CD4-positive, alpha-beta T cell treated with Interleukin-17A for 4 hours (primary cell): ENCODE data around the gene ANK3.

Experiments used
- DNase-seq: peaks from one replicate; pipeline ENCODE4 v3.0.0-alpha.2; 2020; ENCODE audit warnings: mixed read lengths

The ANK3 gene

GRCh38 chr10:60340973-60341372 lies 48.7 kb downstream of the ANK3 start:
- DNase-seq = no peak

GRCh38 chr10:60339757-60340156 lies 49.9 kb downstream of the ANK3 start:
- no peak for DNase-seq

GRCh38 chr10:60338786-60339185 lies 50.9 kb downstream of the ANK3 start:
- DNase-seq = no peak

GRCh38 chr10:60338002-60338564 lies 51.6 kb downstream of the ANK3 start:
- DNase-seq = no peak

GRCh38 chr10:60336901-60337630 lies 52.6 kb downstream of the ANK3 start:
- no peak for DNase-seq

- DNase-seq = no peak
Measured at GRCh38 chr10:60335708-60336107, 54.0 kb downstream of the ANK3 start.

GRCh38 chr10:60334991-60335390 lies 54.7 kb downstream of the ANK3 start:
- no peak for DNase-seq

GRCh38 chr10:60332371-60332770 lies 57.3 kb downstream of the ANK3 start:
- DNase-seq = no peak

GRCh38 chr10:60331886-60332285 lies 57.8 kb downstream of the ANK3 start:
- no peak for DNase-seq

- DNase-seq = no peak
Measured at GRCh38 chr10:60323162-60323561, 66.5 kb downstream of the ANK3 start.

- DNase-seq = no peak
Measured at GRCh38 chr10:60320666-60321065, 69.0 kb downstream of the ANK3 start.

GRCh38 chr10:60316029-60316428 lies 73.6 kb downstream of the ANK3 start:
- DNase-seq = no peak

- no peak for DNase-seq
Measured at GRCh38 chr10:60315311-60315710, 74.4 kb downstream of the ANK3 start.

- no peak for DNase-seq
Measured at GRCh38 chr10:60314069-60314940, 75.4 kb downstream of the ANK3 start.

- DNase-seq = no peak
Measured at GRCh38 chr10:60313589-60313952, 76.1 kb downstream of the ANK3 start.

- DNase-seq = no peak
Measured at GRCh38 chr10:60312818-60313588, 76.7 kb downstream of the ANK3 start.

- no peak for DNase-seq
Measured at GRCh38 chr10:60311821-60312220, 77.9 kb downstream of the ANK3 start.

- no peak for DNase-seq
Measured at GRCh38 chr10:60310740-60311139, 78.9 kb downstream of the ANK3 start.

GRCh38 chr10:60309891-60310290 lies 79.8 kb downstream of the ANK3 start:
- DNase-seq = no peak

- DNase-seq = no peak
Measured at GRCh38 chr10:60309371-60309770, 80.3 kb downstream of the ANK3 start.

- DNase-seq = no peak
Measured at GRCh38 chr10:60305380-60305892, 84.2 kb downstream of the ANK3 start.

- no peak for DNase-seq
Measured at GRCh38 chr10:60304829-60305379, 84.8 kb downstream of the ANK3 start.

GRCh38 chr10:60303778-60304177 lies 85.9 kb downstream of the ANK3 start:
- DNase-seq = no peak
